Measurements from ENCODE around the gene MEPCE.

DNA sequence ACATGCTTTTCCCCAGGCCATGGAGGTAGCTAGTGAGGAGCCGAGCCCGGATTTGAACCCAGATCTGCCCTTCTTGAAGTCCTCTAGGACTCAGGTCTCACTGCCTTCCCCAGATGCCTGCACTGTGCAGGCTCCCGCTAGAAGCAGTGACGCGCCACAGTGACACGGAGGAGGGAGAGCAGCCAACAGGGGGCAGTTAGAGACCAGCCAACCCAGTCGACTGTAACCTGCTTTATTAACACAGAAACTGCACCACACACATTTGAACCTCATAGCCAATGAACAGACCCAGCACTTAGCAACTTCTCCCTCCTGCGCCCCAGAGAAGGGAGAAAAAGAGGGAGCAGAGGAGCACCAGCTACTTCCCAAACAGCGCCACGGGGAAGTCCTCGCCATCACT lies 29.0 kb upstream of the MEPCE start:
- TF ChIP-seq CTCF (IDR thresholded peaks at IDR 0.05; ENCODE audit: low read depth, low read length, poor library complexity, severe bottlenecking) (peak; percentile 63), EZH2phosphoT487 (IDR thresholded peaks at IDR 0.05; ENCODE audit: borderline replicate concordance, low read length) (no peak)

Data from DOHH2 (cell line).